CD4-positive, alpha-beta T cell treated with Interleukin-4 for 4 hours (primary cell): ENCODE results near the gene UBR1.
"Not testable (repeated sequence)": the region's sequence is repeated elsewhere in the genome, so short reads cannot be mapped to it uniquely, and the experiment has no call there.

Experiments
- DNase-seq: peaks from one replicate; pipeline ENCODE4 v3.0.0-alpha.2; 2020

Gene UBR1

DNA sequence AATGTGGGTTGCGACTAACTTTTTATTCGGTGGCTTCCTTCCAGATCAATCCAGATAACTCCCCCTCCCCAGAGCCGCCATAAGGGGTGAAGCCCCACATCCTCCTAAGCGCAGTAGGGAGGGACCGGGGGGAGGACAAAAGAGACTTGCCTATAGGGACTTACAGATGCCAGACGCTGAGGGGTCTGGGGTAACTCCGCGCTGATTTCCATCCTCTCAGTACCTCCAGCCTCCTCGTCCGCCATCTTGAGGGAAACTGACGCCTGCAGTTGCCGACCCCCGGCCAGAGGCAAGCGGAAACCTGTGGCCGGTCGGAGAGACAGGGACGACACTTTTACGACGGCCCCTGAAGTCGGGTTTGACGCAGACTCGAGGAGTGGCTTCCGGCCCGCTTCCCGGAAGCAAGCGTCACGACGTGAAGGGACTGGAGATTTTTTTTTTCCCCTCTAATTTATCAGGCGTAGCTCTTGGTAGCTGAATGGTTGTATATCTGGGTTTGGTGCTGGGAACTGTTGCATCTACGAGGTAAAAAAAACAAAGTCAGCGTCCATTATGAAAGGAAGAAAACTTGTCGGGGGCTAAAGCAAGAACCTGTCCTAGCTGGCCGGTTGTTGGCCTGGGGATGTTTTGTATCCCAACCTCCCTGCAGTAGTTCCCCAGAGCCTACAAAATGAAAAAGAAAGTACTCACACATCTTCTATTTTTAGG, at the start of gene UBR1:
Gene UBR1, minus strand, starts transcription at position 261 of the 708 bp plus-strand sequence. Its CDS starts 16 bp downstream, at position 245.
- peak; percentile 88 for DNase-seq

DNA sequence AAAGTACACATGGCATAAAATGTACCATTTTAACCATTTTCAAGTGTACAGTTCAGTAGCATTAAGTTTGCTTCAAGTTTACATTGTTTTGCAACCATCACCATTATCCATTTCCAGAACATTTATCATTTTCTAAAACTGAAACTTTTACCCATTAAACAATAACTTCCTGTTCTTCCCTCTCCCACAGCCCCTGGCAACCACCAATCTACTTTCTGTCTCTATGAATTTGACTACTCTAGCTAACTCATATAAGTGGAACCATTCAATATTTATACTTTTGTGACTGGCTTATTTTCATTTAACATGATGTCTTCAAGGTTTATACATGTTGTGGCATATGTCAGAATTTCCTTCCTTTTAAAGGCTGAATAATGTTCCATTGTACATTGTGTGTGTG, 47.4 kb upstream of the UBR1 start:
- no peak for DNase-seq

DNA sequence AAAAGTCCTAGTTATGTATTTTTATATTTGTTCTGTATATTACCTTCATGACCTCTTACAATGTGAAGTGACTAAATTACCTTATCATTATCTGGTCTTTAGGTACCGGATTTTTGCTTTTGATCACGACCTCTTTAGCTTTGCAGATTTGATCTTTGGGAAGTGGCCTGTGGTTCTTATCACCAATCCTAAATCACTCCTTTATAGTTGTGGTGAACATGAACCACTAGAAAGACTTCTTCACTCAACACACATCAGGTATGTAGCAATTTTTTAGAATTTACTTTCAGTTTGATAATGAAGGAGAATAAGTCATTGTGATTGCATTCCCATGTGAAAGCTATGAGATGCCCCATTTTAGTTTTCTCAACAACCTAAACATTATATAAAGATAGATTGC, 45.9 kb upstream of the UBR1 start:
- DNase-seq: peak; percentile 42

DNA sequence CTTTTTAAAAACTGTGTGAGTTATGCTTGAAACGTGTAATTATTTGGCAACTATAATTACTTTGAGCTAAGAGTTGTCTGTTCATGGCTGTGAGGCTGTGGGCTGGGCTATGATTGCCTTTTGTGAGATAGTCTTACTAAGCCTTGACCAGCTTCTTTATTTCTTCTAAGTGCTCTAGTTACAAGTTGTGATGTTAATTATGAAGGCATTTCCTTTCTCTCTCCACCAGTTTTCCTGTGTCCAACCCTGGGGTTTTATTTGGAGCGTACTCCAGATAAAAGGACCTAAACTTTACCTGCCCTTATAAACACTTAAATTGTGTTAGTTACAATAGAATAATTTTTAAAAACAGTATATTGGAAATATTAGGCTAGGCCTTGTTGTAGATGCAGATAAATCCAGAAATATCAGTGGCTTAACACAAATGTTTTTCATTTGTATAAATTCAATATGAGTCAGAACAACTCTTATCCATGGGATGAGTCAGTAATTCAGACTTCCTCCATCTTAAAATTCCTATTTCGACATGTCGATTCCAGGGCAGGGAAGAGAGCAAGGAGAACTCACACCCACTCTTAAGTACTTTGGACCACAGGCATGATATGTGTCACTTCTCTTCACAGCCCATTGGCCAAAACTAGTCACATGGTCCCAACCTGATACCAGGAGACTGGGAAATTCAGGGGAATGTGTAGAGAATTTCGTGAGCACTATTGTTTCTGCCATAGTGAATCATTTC, 44.5 kb upstream of the UBR1 start:
- no peak for DNase-seq

DNA sequence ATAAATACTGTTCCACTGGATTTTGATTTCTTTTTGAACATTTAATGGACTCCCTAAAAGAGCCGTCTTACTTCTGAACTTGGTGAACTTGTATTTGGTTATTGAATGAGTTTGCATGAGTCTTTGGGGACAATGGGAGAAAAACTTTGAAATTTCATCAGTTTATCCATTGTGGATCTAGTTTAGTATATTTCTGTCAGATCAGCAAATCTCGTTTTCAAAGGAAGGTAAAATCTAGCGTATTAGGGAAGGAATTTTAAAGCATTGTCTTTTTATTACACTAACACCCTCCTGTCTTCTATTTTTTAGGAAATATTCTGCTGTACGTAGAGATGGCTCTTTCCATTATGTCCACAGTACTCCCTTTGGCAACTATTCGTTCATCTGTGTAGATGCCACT, 40.3 kb upstream of the UBR1 start:
- no peak for DNase-seq

DNA sequence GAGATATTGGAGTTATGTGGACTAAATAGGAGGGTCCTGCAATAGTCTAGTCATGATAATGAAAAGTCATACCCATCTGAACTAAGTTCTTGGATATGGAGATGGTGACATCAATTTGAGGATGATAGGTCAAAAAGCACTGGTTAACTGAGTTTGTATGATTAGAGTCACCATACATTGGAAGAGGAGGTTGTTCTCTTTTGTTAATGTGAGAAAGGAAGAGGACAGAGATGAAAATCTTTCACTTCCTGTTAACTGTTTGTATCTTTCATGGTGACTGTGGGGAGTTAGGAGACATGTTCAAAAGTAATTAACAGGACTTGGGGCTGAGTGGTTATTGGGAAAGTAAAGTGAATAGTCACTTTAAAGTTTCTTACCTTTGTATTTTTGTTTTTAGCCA, 38.7 kb upstream of the UBR1 start:
- DNase-seq: no peak

DNA sequence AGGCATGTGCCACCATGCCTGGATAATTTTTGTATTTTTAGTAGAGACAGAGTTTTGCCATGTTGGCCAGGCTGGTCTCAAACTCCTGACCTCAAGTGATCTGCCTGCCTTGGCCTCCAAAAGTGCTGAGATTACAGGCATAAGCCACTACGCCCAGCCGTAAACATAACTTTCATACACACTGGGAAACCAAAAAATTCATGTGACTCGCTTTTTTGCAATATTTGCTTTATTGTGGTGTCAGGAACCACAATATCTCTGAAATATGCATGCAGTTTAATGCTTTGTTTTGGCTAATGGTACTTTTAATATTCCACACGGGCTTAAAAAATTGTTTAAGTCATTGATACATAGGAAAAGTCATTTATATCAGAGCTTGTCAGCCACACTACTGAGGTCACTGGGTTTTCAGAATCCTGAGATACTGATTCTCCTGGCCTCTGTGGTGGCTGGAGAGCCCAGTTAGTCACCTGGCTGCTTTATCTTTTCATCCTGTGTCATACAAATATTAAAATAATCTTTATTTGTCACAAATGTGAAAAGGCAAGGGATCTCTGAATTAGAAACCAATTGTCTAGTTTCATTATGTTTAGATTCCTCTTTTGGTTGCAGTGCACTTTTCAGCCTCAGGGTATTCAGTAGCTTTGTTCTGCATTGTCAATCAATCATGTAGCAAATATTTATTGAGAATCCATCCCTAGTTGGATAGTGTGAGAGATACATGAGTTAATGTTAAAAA, 37.5 kb upstream of the UBR1 start:
- DNase-seq: no peak

GRCh38 chr15:43135351-43135750, 29.5 kb upstream of the UBR1 start:
- DNase-seq: no peak

DNA sequence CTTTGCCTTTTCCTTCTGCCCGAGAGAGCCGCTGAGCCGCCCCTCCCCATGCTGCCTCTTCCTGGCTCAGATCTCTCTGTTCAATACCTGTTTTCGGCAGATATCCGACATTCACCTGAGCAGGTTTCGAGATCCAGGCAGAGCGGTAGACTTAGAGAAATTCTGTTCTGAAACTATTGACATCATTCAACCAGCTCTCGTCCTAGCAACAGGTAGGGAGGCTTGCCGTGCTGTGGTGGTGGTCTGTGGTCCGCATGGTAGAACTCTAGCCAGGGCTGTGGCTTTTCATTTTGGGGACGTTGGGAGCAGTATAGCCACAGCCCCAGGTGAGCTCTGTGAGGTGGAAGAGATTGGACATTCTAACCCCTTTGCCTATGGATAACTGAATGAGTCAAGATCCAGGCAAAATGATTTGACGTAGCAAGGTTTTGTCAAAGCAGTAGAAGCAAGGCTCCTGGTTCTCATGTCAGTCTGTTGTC, 28.4 kb upstream of the UBR1 start:
- no peak for DNase-seq

- DNase-seq: peak; percentile 71
Observed at GRCh38 chr15:43133430-43134156, 27.8 kb upstream of the UBR1 start, which contains the start of gene TMEM62. TMEM62 (plus strand) TSS chr15:43133586; CDS start chr15:43133803, 217 bp downstream.

DNA sequence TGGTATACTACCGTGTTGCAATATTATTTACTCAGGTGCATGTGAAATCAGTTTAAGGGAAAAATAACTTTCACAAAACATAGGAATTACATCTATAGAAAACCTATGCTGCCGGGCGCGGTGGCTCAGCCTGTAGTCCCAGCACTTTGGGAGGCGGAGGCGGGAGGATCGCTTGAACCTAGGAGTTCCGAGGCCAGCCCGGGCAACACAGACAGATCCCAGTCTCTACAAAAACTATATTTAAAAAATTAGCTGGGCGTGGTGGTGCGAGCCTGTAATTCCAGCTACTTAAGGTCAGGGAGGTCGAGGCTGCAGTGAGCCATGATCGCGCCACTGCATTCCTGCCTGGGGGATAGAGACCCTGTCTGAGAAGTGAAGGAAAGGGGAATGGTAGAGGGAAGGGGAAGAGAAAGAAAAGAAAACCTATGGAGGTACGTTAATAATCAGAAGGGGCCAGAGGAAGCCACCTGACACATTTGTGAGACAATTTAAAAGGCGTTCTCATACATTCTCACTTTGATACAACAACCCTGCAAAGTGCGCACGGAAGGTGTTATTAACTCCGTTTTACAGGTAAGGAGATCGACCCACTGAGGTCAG, 27.1 kb upstream of the UBR1 start:
- no peak for DNase-seq

DNA sequence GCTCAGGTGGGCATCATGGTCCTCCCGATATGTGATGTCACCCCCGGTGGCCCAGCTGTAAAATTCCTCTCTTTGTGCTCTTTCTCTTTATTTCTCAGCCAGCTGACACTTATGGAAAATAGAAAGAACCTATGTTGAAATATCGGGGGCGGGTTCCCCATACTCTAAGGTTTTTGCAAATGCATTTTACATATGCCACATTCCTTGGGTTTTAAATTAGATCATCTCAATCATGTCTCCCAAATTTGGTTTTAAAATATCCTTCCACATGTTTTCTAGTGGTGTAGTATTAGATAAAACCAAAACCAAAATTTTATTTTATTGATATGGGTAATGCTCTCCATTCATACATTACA, 23.1 kb upstream of the UBR1 start:
- DNase-seq: no peak

- DNase-seq: not testable (repeated sequence)
Observed at GRCh38 chr15:43128174-43128979, 22.5 kb upstream of the UBR1 start.

DNA sequence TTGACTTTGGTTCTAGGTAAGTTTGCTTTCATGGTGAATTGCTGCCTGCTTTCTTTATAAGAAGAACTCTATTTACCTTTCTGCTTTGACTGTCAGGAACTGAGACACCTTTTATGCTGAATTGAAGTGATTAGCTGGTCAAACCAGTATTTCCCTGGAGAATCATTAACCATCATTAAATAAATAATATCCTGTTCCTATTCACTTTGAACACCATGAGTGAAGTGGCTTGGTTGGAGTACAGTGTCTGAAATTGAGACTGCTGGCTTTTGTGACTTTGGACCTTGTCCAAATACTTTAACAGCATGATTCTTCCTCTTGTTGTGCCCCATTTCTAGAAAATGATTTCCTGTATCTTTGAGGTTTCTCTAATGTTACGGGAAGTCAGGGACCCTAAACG, 21.9 kb upstream of the UBR1 start:
- no peak for DNase-seq

GRCh38 chr15:43126356-43126755, 20.5 kb upstream of the UBR1 start:
- no peak for DNase-seq

- DNase-seq: no peak
Observed at GRCh38 chr15:43125100-43125661, 19.3 kb upstream of the UBR1 start.

DNA sequence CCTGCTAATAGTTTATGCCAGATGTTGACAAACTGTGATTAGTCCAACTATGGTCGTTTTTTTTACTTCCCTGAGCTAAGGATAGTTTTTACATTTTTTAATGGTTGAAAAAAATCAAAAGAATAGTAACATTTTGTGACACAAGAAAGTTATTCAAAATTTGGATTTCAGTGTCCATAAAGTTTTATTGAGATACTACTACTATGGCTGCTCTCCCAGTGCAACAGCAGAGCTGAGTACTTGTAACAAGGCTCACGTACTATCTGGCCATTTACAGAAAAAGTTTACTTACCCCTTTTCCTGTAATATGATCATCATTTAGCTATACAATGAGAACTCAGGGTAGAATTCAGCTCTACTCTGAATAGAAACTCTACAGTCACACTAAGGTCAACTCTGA, 16.0 kb upstream of the UBR1 start:
- no peak for DNase-seq

DNA sequence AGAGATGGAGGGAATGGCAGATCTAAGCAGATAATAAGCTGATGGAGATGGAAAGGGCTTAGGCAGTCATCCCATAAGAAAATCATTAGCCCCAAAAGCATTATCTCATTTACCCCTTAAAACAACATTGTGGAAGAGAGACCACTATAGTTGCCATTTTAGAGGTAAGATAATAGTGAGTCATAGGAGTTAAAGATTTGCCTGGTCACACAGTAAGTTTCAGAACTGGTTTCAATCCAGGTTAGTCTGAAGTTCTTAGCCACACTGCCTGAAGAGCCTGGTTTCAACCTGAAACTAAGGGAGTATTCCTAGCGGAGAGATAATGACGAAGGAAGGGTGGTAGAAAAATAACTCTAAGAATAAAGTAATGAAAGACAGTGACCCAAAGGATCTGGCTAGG, 13.0 kb upstream of the UBR1 start:
- no peak for DNase-seq

GRCh38 chr15:43118286-43118685, 12.4 kb upstream of the UBR1 start:
- no peak for DNase-seq

- DNase-seq: no peak
Observed at GRCh38 chr15:43111354-43111753, 5.5 kb upstream of the UBR1 start.

- no peak for DNase-seq
Observed at GRCh38 chr15:43107751-43108150, 1.9 kb upstream of the UBR1 start.
